Spleen (tissue), 11 donors: ENCODE results near the gene GALNT17. TPM values are rescaled to one million over a fixed set of nuclear protein-coding genes. Genes with fewer than 3 reads are reported as not detected.

Experiments used
- DNase-seq: peaks from one replicate; pipeline ENCODE4 v3.0.0-alpha.2; 2020
- H3K27ac ChIP-seq, 8 donors: fragments of 200-600 bp; sonication (generic) in 7 of 8; 1 replicate in 4 of 8; 2 replicates in 4 of 8; pipeline versions ENCODE4 v1.5.0 to v1.8.0; 2016 to 2021; ENCODE audit warnings: inconsistent platforms in 4 of 8, mild to moderate bottlenecking in 4 of 8, moderate library complexity in 1 of 8
- H3K27me3 ChIP-seq, 7 donors: fragments of 200-600 bp; sonication (generic) in 6 of 7; replicated peaks in 1 of 7; 1 replicate in 4 of 7; 2 replicates in 3 of 7; pipeline versions ENCODE4 v1.5.0 to v1.8.0; 2016 to 2021; ENCODE audit warnings: inconsistent platforms in 3 of 7, mild to moderate bottlenecking in 1 of 7
- H3K36me3 ChIP-seq, 6 donors: fragments of 200-600 bp; sonication (generic) in 5 of 6; 1 replicate in 4 of 6; 2 replicates in 2 of 6; pipeline versions ENCODE4 v1.5.0 to v1.8.0; 2016 to 2021; ENCODE audit warnings: inconsistent platforms in 2 of 6
- H3K4me1 ChIP-seq, 6 donors: fragments of 200-600 bp; sonication (generic) in 5 of 6; 1 replicate in 3 of 6; 2 replicates in 3 of 6; pipeline versions ENCODE4 v1.5.0 to v1.8.0; 2016 to 2021; ENCODE audit warnings: inconsistent platforms in 3 of 6
- H3K4me3 ChIP-seq, 8 donors: fragments of 200-600 bp; sonication (generic) in 7 of 8; 1 replicate in 4 of 8; 2 replicates in 4 of 8; pipeline versions ENCODE4 v1.5.0 to v1.8.0; 2016 to 2021; ENCODE audit warnings: inconsistent platforms in 4 of 8, mild to moderate bottlenecking in 4 of 8, moderate library complexity in 2 of 8
- H3K9me3 ChIP-seq, 8 donors: fragments of 200-600 bp; sonication (generic) in 7 of 8; 1 replicate in 4 of 8; 2 replicates in 4 of 8; pipeline versions ENCODE4 v1.5.0 to v1.8.0; 2016 to 2021; ENCODE audit warnings: inconsistent platforms in 4 of 8
- POLR2A ChIP-seq, 3 donors: fragments of 450-650 bp; IDR thresholded peaks; one replicate each; pipeline ENCODE4 v1.5.1; 2017; ENCODE audit warnings: antibody characterized with exemption in 3 of 3, mild to moderate bottlenecking in 1 of 3
- POLR2AphosphoS5 ChIP-seq, 3 donors: sonication (generic); formaldehyde crosslinking; IDR thresholded peaks; one replicate each; pipeline ENCODE4 v1.5.1; 2017; ENCODE audit warnings: antibody characterized with exemption in 3 of 3
- WGBS, 5 donors: extraction: QIAGEN DNeasy Blood & Tissue Kit in 3 of 5; methylation state at CpG; one replicate each; pipeline versions ENCODE4 v1.1.5 to v1.1.7; 2013 to 2018; 5-methylcytosine and 5-hydroxymethylcytosine counted together
- intact Hi-C: fragments of 100-400 bp; cut with DNase I; formaldehyde crosslinking; loops from one replicate; pipeline ENCODE4 v1.15.0; 2023; ENCODE audit warnings: low total_unique reads
- polyA plus RNA-seq, 3 donors: library from polyadenylated mRNA; stranded (reverse); fragments of 200-250 nt; gene quantifications; one replicate each; pipeline ENCODE4 v1.2.1, GENCODE V29; 2013
- total RNA-seq, 7 donors: library from RNA; depleted of rRNA in 3 of 7; stranded (reverse); fragments of >200 nt in 3 of 7; fragmentation: NEBNext Ultra II Directional in 4 of 7; extraction: Animal tissue kit (Norgen Biotek cat#: 25700) in 4 of 7; gene quantifications; one replicate each; pipeline versions ENCODE4 v1.1.0 to v1.2.1, GENCODE V29; 2016 to 2021
- TF ChIP-seq, protein P1 (sequence below), 11 experiments: fragments of 200-600 bp in 7 of 11; fragments of 450-650 bp in 4 of 11; sonication (generic) in 4 of 11; IDR thresholded peaks in 8 of 11; conservative IDR thresholded peaks in 3 of 11; 1 replicate in 7 of 11; 2 replicates in 4 of 11; pipeline versions ENCODE4 v1.4.0 to v1.8.0; 2016 to 2021; ENCODE audit warnings: antibody characterized with exemption in 11 of 11, inconsistent platforms in 4 of 11, mild to moderate bottlenecking in 1 of 11
- donor health status: healthy with polysubstance abuse.
- donor health status: DM: no; HTN: no; CAD: no; lungs with moderate emphysema.
- donor health status: DM: no; HTN: no; CAD: no.
- donor health status: Bipolar disorder and iron deficiency.
- donor health status: healthy.
- donor health status: DM: no; HTN: no; CAD: no.
- donor health status: DM: yes; HTN: yes; CAD: no.

The GALNT17 gene
- total and polyA plus RNA-seq, 10 donors: 0.39 to 10.8 (median 3.1) TPM

- intact Hi-C loops: no loop called here
- H3K4me3 ChIP-seq: no peak overlapping the region
- no peaks in the 10 kb centered on the region for H3K36me3 ChIP-seq
- DNase-seq: no peak
- no peaks in the 10 kb centered on the region for H3K4me1 ChIP-seq
- 69 to 84% (median 74%) methylated on average over 13 to 14 of the region's 14 CpGs for WGBS, 5 donors
- no peak overlapping the region for H3K27ac ChIP-seq
- peaks cover 0 to 18% (median 2%) of the 10 kb centered on the region in 8 donors for H3K9me3 ChIP-seq
- TF ChIP-seq, protein P1, sequence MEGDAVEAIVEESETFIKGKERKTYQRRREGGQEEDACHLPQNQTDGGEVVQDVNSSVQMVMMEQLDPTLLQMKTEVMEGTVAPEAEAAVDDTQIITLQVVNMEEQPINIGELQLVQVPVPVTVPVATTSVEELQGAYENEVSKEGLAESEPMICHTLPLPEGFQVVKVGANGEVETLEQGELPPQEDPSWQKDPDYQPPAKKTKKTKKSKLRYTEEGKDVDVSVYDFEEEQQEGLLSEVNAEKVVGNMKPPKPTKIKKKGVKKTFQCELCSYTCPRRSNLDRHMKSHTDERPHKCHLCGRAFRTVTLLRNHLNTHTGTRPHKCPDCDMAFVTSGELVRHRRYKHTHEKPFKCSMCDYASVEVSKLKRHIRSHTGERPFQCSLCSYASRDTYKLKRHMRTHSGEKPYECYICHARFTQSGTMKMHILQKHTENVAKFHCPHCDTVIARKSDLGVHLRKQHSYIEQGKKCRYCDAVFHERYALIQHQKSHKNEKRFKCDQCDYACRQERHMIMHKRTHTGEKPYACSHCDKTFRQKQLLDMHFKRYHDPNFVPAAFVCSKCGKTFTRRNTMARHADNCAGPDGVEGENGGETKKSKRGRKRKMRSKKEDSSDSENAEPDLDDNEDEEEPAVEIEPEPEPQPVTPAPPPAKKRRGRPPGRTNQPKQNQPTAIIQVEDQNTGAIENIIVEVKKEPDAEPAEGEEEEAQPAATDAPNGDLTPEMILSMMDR (IDR thresholded peaks at IDR 0.05 in 8 of 11, conservative IDR thresholded peaks at IDR 0.05 in 3 of 11): no peak
- TF ChIP-seq POLR2A (IDR thresholded peaks at IDR 0.05): no peak
- no peaks in the 10 kb centered on the region for H3K27me3 ChIP-seq
These were observed 376.0 kb downstream of the GALNT17 start for GRCh38 chr7:71507680-71508602.

GRCh38 chr7:71509381-71509780 is 377.4 kb downstream of the GALNT17 start:
- no peaks in the 10 kb centered on the region for H3K27me3 ChIP-seq
- no peak for DNase-seq
- H3K9me3 ChIP-seq: peaks cover 0 to 16% (median 2%) of the 10 kb centered on the region in 8 donors
- WGBS, 5 donors: 83 to 100% (median 87%) methylated on average over 1 of the region's 1 CpG
- TF ChIP-seq, protein P1 (IDR thresholded peaks at IDR 0.05 in 8 of 11, conservative IDR thresholded peaks at IDR 0.05 in 3 of 11): no peak
- TF ChIP-seq POLR2A (IDR thresholded peaks at IDR 0.05): no peak
- no peak for TF ChIP-seq POLR2AphosphoS5 (IDR thresholded peaks at IDR 0.05)
- H3K36me3 ChIP-seq: no peaks in the 10 kb centered on the region
- intact Hi-C loops: no loop called here
- H3K27ac ChIP-seq: no peak overlapping the region
- no peaks in the 10 kb centered on the region for H3K4me1 ChIP-seq
- no peak overlapping the region for H3K4me3 ChIP-seq

GRCh38 chr7:71511361-71511807 is 379.4 kb downstream of the GALNT17 start:
- intact Hi-C loops: no loop called here
- TF ChIP-seq POLR2AphosphoS5 (IDR thresholded peaks at IDR 0.05) (no peak), POLR2A (IDR thresholded peaks at IDR 0.05) (no peak)
- TF ChIP-seq, protein P1 (IDR thresholded peaks at IDR 0.05 in 8 of 11, conservative IDR thresholded peaks at IDR 0.05 in 3 of 11): no peak
- no peaks in the 10 kb centered on the region for H3K36me3 ChIP-seq
- no peak overlapping the region for H3K27ac ChIP-seq
- WGBS, 5 donors: 64 to 85% (median 71%) methylated on average over 3 of the region's 3 CpGs
- H3K27me3 ChIP-seq: no peaks in the 10 kb centered on the region
- DNase-seq: no peak
- H3K9me3 ChIP-seq: peaks cover 0 to 27% (median 6%) of the 10 kb centered on the region in 8 donors
- no peaks in the 10 kb centered on the region for H3K4me1 ChIP-seq
- no peak overlapping the region for H3K4me3 ChIP-seq

DNA sequence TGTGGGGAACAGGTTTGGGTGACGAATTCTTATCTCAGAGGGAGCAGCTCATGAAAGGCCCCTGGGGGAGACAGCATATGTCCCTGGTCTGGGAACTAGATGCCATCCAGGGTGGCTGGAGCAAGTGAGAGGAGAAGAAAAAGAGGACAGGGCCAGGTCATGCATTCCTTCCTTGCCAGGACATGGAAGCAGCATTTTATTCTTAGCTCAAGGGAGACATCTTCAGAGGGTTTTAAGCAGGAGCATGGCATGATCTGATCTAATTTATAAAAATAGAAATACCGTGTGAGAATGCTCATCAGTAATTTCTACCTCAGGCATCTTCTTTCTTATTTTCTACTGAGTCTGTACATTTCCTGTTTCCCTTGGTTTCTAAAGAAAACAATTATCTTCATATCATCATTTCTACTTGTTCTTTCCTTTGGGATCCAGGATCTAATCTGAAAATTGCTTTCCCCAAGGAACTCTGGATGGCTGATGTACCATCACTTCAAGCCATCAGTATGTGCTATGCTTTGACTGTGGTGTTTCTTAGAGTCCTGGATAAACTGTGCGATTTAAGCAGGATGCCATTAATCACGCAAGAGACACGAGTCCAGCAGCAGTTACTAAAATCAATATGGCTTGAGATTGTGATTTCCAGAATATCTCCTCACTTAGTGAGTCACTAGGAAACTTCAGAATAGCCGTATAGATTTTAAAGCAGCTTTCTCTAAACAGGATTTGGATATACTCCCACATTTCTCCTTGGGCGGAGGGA is 386.2 kb downstream of the GALNT17 start:
- no peak for TF ChIP-seq POLR2AphosphoS5 (IDR thresholded peaks at IDR 0.05)
- TF ChIP-seq POLR2A (IDR thresholded peaks at IDR 0.05): no peak
- TF ChIP-seq, protein P1 (IDR thresholded peaks at IDR 0.05 in 8 of 11, conservative IDR thresholded peaks at IDR 0.05 in 3 of 11): no peak
- no peaks in the 10 kb centered on the region for H3K27me3 ChIP-seq
- H3K27ac ChIP-seq: no peak overlapping the region
- DNase-seq: no peak
- peaks cover 0 to 93% (median 54%) of the 10 kb centered on the region in 8 donors for H3K9me3 ChIP-seq
- no peaks in the 10 kb centered on the region for H3K36me3 ChIP-seq
- no peak overlapping the region for H3K4me3 ChIP-seq
- intact Hi-C loops: no loop called here
- WGBS, 5 donors: 81 to 84% (median 83%) methylated on average over 7 of the region's 7 CpGs
- H3K4me1 ChIP-seq: no peaks in the 10 kb centered on the region
